ENCODE measurements around the gene MTCL1.
"Not testable (repeated sequence)": the region's sequence is repeated elsewhere in the genome, so short reads cannot be mapped to it uniquely, and the experiment has no call there.

The MTCL1 gene

GRCh38 chr18:8745355-8746014 lies 40.1 kb downstream of the MTCL1 start:
- no peak for DNase-seq

GRCh38 chr18:8747440-8747937 lies 42.1 kb downstream of the MTCL1 start:
- no peak for DNase-seq

DNA sequence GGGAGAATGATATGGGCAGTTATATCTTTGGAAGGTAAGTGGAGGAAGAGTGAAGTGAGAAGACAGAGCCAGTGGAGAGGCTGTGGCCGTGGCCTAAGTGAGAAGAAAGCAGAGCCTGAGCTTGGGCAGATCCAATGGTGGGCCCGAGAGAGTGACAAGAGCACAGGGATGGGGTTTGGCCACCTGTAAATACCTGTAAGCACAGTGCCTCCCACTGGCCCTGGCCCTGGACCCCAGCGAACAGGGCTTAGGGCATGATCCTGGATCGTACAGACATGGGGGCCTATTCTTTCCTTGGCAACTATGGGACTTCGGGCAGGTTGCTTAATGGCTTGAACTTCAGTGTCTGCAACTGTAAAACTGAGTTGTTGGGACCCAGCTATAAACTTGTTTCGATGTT lies 44.1 kb downstream of the MTCL1 start:
- DNase-seq: no peak

DNA sequence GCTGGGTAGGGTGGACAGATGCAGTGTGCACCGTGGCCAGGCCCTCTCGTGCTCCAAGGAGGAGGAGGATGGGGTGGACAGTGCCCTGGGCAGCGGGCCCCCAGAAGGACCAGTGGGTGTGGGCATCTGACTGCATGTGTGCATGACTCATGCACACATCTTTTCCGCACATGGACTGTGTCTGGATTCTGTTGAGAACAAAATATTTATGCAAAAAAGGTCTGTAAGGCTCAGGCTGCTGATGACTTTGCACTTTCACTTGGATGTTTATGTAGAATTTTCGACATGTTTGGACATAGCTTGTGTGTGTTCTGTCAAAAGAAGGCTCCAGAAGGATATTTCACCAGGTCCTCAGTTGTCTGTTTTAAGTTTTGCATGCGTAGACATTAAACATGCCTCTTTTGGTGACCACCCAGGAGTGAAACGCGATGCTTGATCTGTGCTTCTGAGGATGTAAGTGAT lies 45.6 kb downstream of the MTCL1 start:
- DNase-seq: no peak

DNA sequence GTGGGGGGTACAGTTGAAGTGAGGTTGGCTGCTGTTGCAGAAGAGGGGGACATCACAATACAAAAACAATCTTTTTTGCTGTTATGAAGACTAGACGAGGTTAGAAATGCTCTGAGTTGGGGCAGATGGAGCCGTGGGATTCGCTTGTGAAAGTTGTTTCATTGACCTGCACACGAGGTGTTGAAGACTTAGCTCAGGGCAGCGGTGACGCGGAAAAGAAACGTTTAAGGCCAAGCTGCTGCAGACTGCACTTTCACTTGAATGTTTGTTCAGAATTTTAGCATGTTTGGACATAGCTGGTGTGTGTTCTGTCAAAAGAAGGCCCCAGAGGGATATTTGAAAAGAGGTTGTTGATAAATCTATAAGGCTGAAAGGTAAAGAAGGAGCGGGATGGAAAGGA lies 46.3 kb downstream of the MTCL1 start:
- DNase-seq: no peak

DNA sequence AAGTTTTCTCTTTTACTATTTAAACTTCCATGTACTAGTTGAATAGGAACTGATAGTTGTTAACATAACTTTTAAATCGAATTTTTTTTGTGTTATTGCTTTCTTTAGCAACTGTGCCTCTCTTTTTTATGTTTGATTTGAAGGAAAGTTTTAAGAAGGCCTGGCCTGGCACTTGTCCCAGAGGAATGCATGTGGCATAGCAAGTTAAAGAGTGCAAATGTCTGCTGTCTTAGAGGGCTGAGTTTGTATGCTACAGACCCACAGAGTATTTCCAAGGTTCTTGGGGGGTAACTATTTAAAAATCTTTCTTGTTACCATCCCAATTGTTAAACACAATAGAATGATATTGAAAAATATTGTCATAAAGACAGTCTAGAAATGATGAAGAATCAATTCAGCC lies 47.0 kb downstream of the MTCL1 start:
- DNase-seq: no peak

- DNase-seq: no peak
These were observed 49.9 kb downstream of the MTCL1 start for GRCh38 chr18:8754995-8755960.

DNA sequence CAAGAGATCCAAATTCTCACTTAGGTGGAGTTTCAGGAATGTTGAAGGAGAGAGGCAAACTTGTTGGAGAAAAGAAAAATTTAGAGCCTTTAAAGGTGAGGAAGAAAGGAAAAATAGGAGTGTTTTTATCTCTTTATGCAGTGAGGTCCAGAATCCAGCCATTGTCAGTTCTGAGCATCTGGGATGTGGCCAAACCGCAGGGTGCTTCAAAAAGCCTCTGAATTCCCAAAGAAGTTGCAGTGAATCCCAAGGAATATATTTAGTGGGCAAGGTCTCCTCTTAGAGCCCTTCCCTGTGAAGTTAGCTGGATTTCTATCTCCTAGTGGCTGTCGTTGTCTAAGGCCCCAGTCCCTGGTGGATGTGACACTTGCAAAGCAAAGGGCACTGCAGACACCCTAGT lies 51.2 kb downstream of the MTCL1 start:
- no peak for DNase-seq

DNA sequence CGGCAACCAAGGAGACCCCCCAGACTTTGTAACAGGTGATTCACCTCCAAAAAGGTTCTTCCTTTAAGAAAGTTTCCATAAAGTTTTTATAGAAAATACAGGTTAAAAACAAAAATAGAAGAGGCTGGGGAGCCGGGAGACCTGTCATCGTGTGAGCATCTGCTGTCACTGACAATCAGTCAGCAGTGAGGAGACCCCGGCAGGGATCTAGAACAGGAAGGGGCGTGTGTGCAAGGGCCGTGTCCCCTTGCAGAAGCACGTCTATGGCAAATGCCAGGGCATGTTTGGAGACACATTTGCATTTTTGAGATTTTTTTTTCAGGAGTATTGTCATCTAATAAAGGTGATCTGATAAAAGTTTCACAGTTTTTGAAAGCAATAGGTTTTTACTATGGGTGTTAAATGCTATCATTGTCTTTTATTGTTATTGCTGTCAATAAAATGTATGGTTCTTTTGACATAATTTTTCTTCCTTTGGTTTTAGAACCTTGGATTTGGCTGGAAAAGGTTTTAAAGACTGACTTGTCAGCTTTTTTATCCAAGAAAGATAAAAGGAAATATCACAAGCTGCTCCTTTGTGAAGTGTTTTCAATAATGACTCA lies 52.1 kb downstream of the MTCL1 start:
- DNase-seq: no peak

GRCh38 chr18:8758466-8758865 lies 53.1 kb downstream of the MTCL1 start:
- no peak for DNase-seq

- no peak for DNase-seq
These were observed 55.6 kb downstream of the MTCL1 start for GRCh38 chr18:8760984-8761383.

DNA sequence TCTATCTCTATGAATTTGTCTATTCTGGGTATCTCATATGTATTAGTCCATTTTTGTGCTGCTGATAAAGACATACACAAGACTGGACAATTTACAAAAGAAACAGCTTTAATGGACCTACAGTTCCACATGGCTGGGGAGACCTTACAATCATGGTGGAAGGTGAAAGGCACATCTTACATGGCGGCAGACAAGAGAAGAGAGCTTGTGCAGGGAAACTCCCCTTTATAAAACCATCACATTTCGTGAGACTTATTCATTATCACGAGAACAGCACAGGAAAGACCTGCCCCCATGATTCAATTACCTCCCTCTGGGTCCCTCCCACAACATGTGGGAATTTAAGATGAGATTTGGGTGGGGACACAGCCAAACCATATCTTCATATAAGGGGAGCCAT lies 56.2 kb downstream of the MTCL1 start:
- not testable (repeated sequence) for DNase-seq

DNA sequence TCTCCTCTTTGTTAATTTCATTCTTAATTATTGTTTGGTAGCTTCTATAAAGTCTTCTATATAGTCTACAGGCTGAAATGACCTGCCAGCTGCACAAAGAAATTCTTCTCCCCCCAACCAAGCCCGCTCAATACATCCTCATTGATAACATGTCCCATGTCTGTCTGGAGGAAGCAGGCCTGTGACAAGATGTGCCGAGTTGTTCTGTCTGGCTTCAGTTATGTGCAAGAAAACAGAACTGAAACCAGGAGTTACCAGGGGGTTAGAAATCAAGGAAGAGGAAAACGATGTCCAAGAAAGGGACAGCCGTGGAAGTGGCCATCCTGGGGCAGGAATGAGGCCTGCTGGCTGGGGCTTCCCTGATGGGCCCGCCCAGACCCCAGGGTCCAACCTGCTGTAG lies 57.6 kb downstream of the MTCL1 start:
- no peak for DNase-seq

DNA sequence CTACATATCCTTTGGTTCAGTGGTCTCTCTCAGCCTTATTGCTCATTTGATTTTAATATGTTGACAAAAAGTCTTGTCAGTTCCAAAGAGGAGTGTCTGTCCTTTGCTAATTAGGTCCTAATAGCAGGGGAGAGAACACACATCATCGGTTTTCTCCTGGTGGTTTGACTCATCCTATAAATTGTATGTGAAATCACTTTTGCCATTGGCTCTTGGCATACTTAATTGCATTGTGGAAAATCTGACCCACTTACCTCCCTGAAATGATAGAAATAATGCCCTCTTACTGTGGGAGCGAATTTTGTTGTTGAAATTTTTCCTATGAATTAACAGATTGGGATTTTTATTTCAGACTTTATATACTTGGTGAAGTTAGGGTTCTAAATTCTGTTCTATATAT lies 58.3 kb downstream of the MTCL1 start:
- no peak for DNase-seq

DNA sequence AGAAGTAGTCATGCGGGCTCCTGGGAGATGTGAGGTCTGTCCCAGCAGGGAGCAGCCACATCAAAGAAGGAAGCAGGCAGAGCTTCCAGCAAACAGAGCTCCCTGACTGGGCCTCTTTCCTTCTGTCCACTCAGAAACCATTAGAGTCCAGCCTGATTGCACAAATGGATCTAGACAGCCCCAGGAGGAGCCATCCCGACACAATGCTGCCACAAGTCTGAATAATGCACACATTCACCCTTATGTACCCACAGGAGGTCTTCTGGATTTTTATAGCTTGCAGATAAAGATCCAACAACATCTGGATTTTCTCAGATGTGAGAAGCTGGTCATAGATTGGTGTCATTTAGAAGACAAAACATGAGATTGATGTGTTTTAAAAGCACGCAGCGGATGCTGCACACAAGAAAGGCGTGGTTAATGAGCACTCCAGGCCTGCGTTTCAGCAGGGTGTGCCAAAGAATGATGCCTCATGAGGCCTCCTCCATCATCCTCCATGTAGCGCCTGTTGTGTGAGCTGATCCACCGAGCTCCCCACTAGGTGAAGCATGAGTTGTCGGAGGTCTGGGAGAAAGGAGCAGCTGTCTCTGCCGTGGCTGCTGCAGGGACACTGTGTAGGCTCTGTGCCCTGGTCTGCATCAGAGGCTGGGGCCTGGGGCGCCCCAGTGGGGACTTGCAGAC lies 60.6 kb downstream of the MTCL1 start:
- DNase-seq: no peak

DNA sequence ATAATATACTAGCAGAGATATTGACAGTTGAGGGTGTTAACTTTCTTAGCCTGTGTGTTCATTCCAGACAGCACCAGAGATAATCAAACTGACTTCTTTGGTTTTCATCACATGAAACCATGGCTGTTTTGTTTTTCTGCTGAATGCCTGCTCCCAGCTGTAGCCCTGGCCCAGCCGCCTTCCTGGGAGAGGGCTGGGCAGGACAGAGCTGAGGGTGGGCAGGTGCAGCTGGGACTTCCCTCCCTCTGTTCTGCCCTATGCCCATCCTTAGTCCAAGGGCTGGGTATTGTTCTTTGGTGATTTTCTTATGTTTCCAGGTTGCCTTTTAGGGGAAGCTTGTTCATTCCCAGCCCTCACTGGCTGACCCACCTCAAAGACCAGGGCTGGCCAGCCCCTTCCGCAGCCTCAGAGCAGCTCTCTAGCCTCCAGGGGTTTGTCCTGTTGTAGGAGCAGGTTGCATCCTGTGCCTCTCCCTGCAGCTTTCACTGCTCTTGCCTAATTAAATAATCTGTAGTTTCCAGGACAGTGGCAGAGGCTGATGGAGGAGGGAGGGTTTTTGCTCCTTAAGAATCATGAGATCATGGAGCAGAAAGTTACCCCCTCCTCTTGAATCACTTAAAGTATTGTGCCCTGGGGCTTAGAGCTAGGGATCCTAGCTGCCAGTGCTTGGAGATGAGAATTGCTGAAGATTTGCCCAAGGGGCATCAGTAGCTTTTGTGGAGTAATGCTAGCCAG lies 61.4 kb downstream of the MTCL1 start:
- DNase-seq: no peak

- DNase-seq: no peak
These were observed 62.0 kb downstream of the MTCL1 start for GRCh38 chr18:8767340-8767739.

GRCh38 chr18:8769509-8770095 lies 64.2 kb downstream of the MTCL1 start:
- no peak for DNase-seq

- no peak for DNase-seq
These were observed 65.3 kb downstream of the MTCL1 start for GRCh38 chr18:8770657-8771056.

DNA sequence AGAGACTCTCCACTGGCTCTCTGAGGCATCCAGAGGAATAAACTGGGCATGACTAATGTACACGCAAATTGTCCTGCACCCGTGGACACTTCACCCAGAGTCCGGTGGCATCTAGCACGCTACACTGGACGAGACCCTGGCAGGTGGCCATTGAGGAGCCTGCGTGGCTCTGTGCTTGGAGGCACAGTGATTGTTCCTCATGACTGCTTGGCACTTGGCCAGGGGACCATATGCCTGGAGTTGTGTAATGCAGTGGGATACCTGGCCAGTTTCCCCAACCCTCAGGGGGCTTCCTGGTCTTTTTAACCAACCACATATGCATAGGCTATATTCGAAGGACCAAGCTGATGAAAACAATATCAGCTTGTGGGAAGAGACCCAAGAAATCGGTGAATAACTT lies 66.6 kb downstream of the MTCL1 start:
- peak; percentile 12 for DNase-seq

DNA sequence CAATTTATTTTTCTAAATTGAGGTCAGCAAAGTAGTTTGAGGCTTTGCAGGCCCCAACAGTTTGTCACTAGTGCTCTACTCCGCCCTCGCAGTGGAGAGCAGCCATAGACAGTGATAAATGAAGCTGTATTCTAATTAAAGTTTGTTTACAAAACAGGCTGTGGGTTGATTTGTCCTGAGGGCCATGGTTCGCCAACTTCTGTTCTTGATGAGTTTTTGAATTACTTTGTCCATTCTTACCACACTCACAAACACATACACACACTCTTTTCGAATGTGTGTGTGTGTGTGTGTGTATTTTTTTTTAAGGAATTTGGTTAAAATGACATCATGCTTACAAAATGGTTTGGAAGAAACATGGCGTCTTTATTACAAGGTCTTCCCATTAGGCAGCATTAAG lies 68.6 kb downstream of the MTCL1 start:
- no peak for DNase-seq

All from NCI-H748 treated with DMSO at 0.1 percent for 48 hours (cell line).